GM23248 (cell line): Measurements from ENCODE around the gene CCM2. TPM values are rescaled to one million over a fixed set of nuclear protein-coding genes. Genes with fewer than 3 reads are reported as not detected.

ENCODE experiments used
- DNase-seq: peaks from one replicate; pipeline ENCODE4 v3.0.0-alpha.2; 2015
- H2AFZ ChIP-seq: fragments of 200-600 bp; sonication (generic); 2 replicates; pipeline ENCODE4 v1.6.1; 2016; ENCODE audit warnings: antibody characterized with exemption
- H3F3A ChIP-seq: fragments of 200-600 bp; sonication (generic); 2 replicates; pipeline ENCODE4 v1.6.1; 2016; ENCODE audit warnings: mild to moderate bottlenecking, antibody characterized with exemption, mixed run types; ENCODE audit not compliant: insufficient read depth
- H3K27ac ChIP-seq: fragments of 200-600 bp; sonication (generic); 2 replicates; pipeline ENCODE4 v1.5.1; 2016; ENCODE audit warnings: mild to moderate bottlenecking
- H3K27me3 ChIP-seq: fragments of 200-600 bp; sonication (generic); replicated peaks from 2 replicates; pipeline ENCODE4 v1.6.1; 2016; ENCODE audit warnings: mild to moderate bottlenecking; ENCODE audit not compliant: insufficient read depth
- H3K36me3 ChIP-seq: fragments of 200-600 bp; sonication (generic); 2 replicates; pipeline ENCODE4 v1.6.1; 2016; ENCODE audit warnings: low read depth, mild to moderate bottlenecking
- H3K4me1 ChIP-seq: fragments of 200-600 bp; sonication (generic); 2 replicates; pipeline ENCODE4 v1.6.1; 2016; ENCODE audit warnings: mild to moderate bottlenecking; ENCODE audit not compliant: insufficient read depth
- H3K4me2 ChIP-seq: fragments of 200-600 bp; sonication (generic); one replicate; pipeline ENCODE4 v1.6.1; 2016; ENCODE audit warnings: mild to moderate bottlenecking; ENCODE audit not compliant: unreplicated experiment
- H3K4me3 ChIP-seq: fragments of 200-600 bp; sonication (generic); 2 replicates; pipeline ENCODE4 v1.5.1; 2016; ENCODE audit warnings: mild to moderate bottlenecking
- H3K79me2 ChIP-seq: fragments of 200-600 bp; sonication (generic); 2 replicates; pipeline ENCODE4 v1.6.1; 2016; ENCODE audit warnings: mild to moderate bottlenecking; ENCODE audit not compliant: insufficient read depth
- H3K9ac ChIP-seq: fragments of 200-600 bp; sonication (generic); 2 replicates; pipeline ENCODE4 v1.6.1; 2016; ENCODE audit warnings: mild to moderate bottlenecking
- H3K9me2 ChIP-seq: fragments of 200-600 bp; sonication (generic); 2 replicates; pipeline ENCODE4 v1.6.1; 2016; ENCODE audit warnings: mixed run types, mild to moderate bottlenecking, moderate library complexity; ENCODE audit not compliant: insufficient read depth
- H3K9me3 ChIP-seq: fragments of 200-600 bp; sonication (generic); one replicate; pipeline ENCODE4 v1.6.1; 2017; ENCODE audit warnings: low read depth
- H4K20me1 ChIP-seq: fragments of 200-600 bp; sonication (generic); 2 replicates; pipeline ENCODE4 v1.6.0; 2016; ENCODE audit not compliant: insufficient read depth
- EZH2 ChIP-seq: fragments of 200-600 bp; sonication (generic); IDR thresholded peaks from 2 replicates; pipeline ENCODE4 v1.6.1; 2018; ENCODE audit warnings: antibody characterized with exemption, mild to moderate bottlenecking; ENCODE audit not compliant: insufficient read depth, poor library complexity, severe bottlenecking
- EZH2phosphoT487 ChIP-seq: fragments of 200-600 bp; sonication (generic); IDR thresholded peaks from 2 replicates; pipeline ENCODE4 v1.6.1; 2018; ENCODE audit warnings: antibody characterized with exemption, moderate library complexity, mild to moderate bottlenecking, low read depth; ENCODE audit not compliant: insufficient read depth
- WGBS, 2 experiments: methylation state at CpG; one replicate each; pipeline ENCODE4 v1.1.6; 2015 to 2017; ENCODE audit warnings: low lambda C conversion rate in 2 of 2, low coverage in 1 of 2; ENCODE audit errors: missing lambda C conversion rate in 2 of 2; 5-methylcytosine and 5-hydroxymethylcytosine counted together
- in situ Hi-C: fragments of 300-500 bp; cut with MboI; formaldehyde crosslinking; loops from 2 replicates; pipeline ENCODE4 v1.15.0; 2020
- polyA plus RNA-seq: library from polyadenylated mRNA; unstranded; fragments of >200 nt; fragmentation: Nextera tagmentation; extraction: Ambion mirVana; gene quantifications from 2 replicates; pipeline ENCODE4 v1.2.1, GENCODE V29; 2016
- total RNA-seq: library from RNA; depleted of rRNA; stranded (reverse); fragments of >200 nt; shearing (Covaris generic); gene quantifications from 2 replicates; pipeline ENCODE4 v1.2.3, GENCODE V29; 2014

CCM2 gene
- total and polyA plus RNA-seq, 2 experiments from 2014 or later: 63.8 to 69.3 TPM

- 85 to 89% methylated on average over 9 to 11 of the region's 11 CpGs for WGBS, 2 experiments
- DNase-seq: no peak
Measured at GRCh38 chr7:44969049-44969700, 30.8 kb upstream of the CCM2 start.

GRCh38 chr7:44969701-44970522 is 30.1 kb upstream of the CCM2 start:
- Histone ChIP-seq H3K27ac (no peak overlapping the region), H3K9me3 (no peaks in the 10 kb centered on the region), H3K27me3 (no peaks in the 10 kb centered on the region), H4K20me1 (no peaks in the 10 kb centered on the region), H3K36me3 (no peaks in the 10 kb centered on the region), H3K4me2 (no peak overlapping the region), H3F3A (no peaks in the 10 kb centered on the region), H3K9me2 (no peaks in the 10 kb centered on the region), H3K79me2 (no peaks in the 10 kb centered on the region), H2AFZ (no peak overlapping the region), H3K4me1 (no peaks in the 10 kb centered on the region), H3K4me3 (no peak overlapping the region), H3K9ac (no peak overlapping the region)
- WGBS, 2 experiments: 63 to 76% methylated on average over 17 to 21 of the region's 21 CpGs
- in situ Hi-C loops: no loop called here
- TF ChIP-seq EZH2: no peak
- TF ChIP-seq EZH2phosphoT487: no peak
- no peak for DNase-seq

More at GRCh38 chr7:44969049-44969700, 30.8 kb upstream of the CCM2 start:
- Histone ChIP-seq H3K4me3 (no peak overlapping the region), H3F3A (no peaks in the 10 kb centered on the region), H3K27ac (no peak overlapping the region), H3K4me2 (no peak overlapping the region), H3K27me3 (no peaks in the 10 kb centered on the region), H3K9ac (no peak overlapping the region), H3K9me2 (no peaks in the 10 kb centered on the region), H3K4me1 (no peaks in the 10 kb centered on the region), H4K20me1 (no peaks in the 10 kb centered on the region), H3K79me2 (no peaks in the 10 kb centered on the region), H2AFZ (no peak overlapping the region), H3K36me3 (no peaks in the 10 kb centered on the region), H3K9me3 (no peaks in the 10 kb centered on the region)
- TF ChIP-seq EZH2phosphoT487 (no peak), EZH2 (no peak)
- in situ Hi-C loops: no loop called here

- H4K20me1 ChIP-seq: no peaks in the 10 kb centered on the region
- H3K9me2 ChIP-seq: no peaks in the 10 kb centered on the region
- WGBS, 2 experiments: 61 to 64% methylated on average over 18 of the region's 18 CpGs
- no peak for DNase-seq
- no peaks in the 10 kb centered on the region for H3K79me2 ChIP-seq
- H3K4me2 ChIP-seq: no peak overlapping the region
- H2AFZ ChIP-seq: no peak overlapping the region
- no peak overlapping the region for H3K27ac ChIP-seq
- H3K9ac ChIP-seq: no peak overlapping the region
- no peaks in the 10 kb centered on the region for H3K9me3 ChIP-seq
- no peak overlapping the region for H3K4me3 ChIP-seq
- H3K4me1 ChIP-seq: no peaks in the 10 kb centered on the region
- no peaks in the 10 kb centered on the region for H3K36me3 ChIP-seq
- H3F3A ChIP-seq: no peaks in the 10 kb centered on the region
- in situ Hi-C loops: no loop called here
- no peaks in the 10 kb centered on the region for H3K27me3 ChIP-seq
- TF ChIP-seq EZH2: no peak
- no peak for TF ChIP-seq EZH2phosphoT487
Measured at GRCh38 chr7:44970523-44971051, 29.4 kb upstream of the CCM2 start.

- Histone ChIP-seq H3K9ac (no peak overlapping the region), H4K20me1 (no peaks in the 10 kb centered on the region), H3K4me3 (no peak overlapping the region), H3K4me2 (no peak overlapping the region), H3K9me3 (no peaks in the 10 kb centered on the region), H3K9me2 (no peaks in the 10 kb centered on the region), H3K36me3 (no peaks in the 10 kb centered on the region), H3K27ac (no peak overlapping the region), H3K79me2 (no peaks in the 10 kb centered on the region), H3K27me3 (no peaks in the 10 kb centered on the region), H3F3A (no peaks in the 10 kb centered on the region), H2AFZ (no peak overlapping the region), H3K4me1 (no peaks in the 10 kb centered on the region)
- 76 to 78% methylated on average over 9 to 10 of the region's 10 CpGs for WGBS, 2 experiments
- no peak for TF ChIP-seq EZH2
- TF ChIP-seq EZH2phosphoT487: no peak
- DNase-seq: no peak
- in situ Hi-C loops: no loop called here
Measured at GRCh38 chr7:44971188-44971901, 28.7 kb upstream of the CCM2 start.
